GM19023 (cell line): Measurements from ENCODE around the gene ADAMTS2.

Source experiments
- ATAC-seq: cut with Tn5 transposase; IDR thresholded peaks from one replicate; pipeline ENCODE4 v1.9.1; 2021; ENCODE audit warnings: mild to moderate bottlenecking, moderate library complexity; ENCODE audit not compliant: unreplicated experiment

ADAMTS2 gene

GRCh38 chr5:179344431-179345182 is 654 bp downstream of the ADAMTS2 start:
- ATAC-seq = no peak

- no peak for ATAC-seq
These were observed 1.4 kb downstream of the ADAMTS2 start for GRCh38 chr5:179343719-179344430.

GRCh38 chr5:179343021-179343718 is 2.1 kb downstream of the ADAMTS2 start:
- ATAC-seq = no peak

GRCh38 chr5:179342577-179342976 is 2.7 kb downstream of the ADAMTS2 start:
- ATAC-seq = no peak

GRCh38 chr5:179340465-179340864 is 4.8 kb downstream of the ADAMTS2 start:
- ATAC-seq = no peak

- ATAC-seq = no peak
These were observed 5.3 kb downstream of the ADAMTS2 start for GRCh38 chr5:179339996-179340395.

GRCh38 chr5:179339081-179339480 is 6.2 kb downstream of the ADAMTS2 start:
- no peak for ATAC-seq

- ATAC-seq = no peak
These were observed 7.2 kb downstream of the ADAMTS2 start for GRCh38 chr5:179337796-179338676.

GRCh38 chr5:179336871-179337795 is 8.1 kb downstream of the ADAMTS2 start:
- ATAC-seq = no peak

GRCh38 chr5:179336126-179336870 is 9.0 kb downstream of the ADAMTS2 start:
- ATAC-seq = no peak

- ATAC-seq = no peak
These were observed 11.2 kb downstream of the ADAMTS2 start for GRCh38 chr5:179333796-179334761.

GRCh38 chr5:179332741-179333290 is 12.4 kb downstream of the ADAMTS2 start:
- ATAC-seq = no peak

GRCh38 chr5:179331591-179332375 is 13.5 kb downstream of the ADAMTS2 start:
- ATAC-seq = no peak

- ATAC-seq = no peak
These were observed 14.9 kb downstream of the ADAMTS2 start for GRCh38 chr5:179330186-179330900.

GRCh38 chr5:179328291-179328690 is 17.0 kb downstream of the ADAMTS2 start:
- no peak for ATAC-seq
